CD14-positive monocyte (primary cell): Measurements from ENCODE around the gene SGSH. TPM values are rescaled to one million over a fixed set of nuclear protein-coding genes. Genes with fewer than 3 reads are reported as not detected.

Experiments
- DNase-seq, 3 donors: peaks; one replicate each; pipeline ENCODE4 v3.0.0-alpha.2; 2011 to 2022
- H2AFZ ChIP-seq: 2 replicates; pipeline ENCODE4 v1.6.0; 2012; ENCODE audit warnings: mild to moderate bottlenecking, low read depth, low read length, inconsistent platforms; ENCODE audit not compliant: insufficient read depth, poor library complexity, severe bottlenecking
- H3K27ac ChIP-seq, 2 donors: 1 replicate in 1 of 2; 2 replicates in 1 of 2; pipeline ENCODE4 v1.5.1; 2012 to 2013; ENCODE audit warnings: low read length in 2 of 2, control low read depth in 1 of 2, inconsistent platforms in 1 of 2, low read depth in 1 of 2, mild to moderate bottlenecking in 1 of 2
- H3K27me3 ChIP-seq, 2 donors: one replicate each; pipeline versions ENCODE4 v1.6.0 to v1.6.1; 2011 to 2013; ENCODE audit warnings: low read length in 2 of 2; ENCODE audit not compliant: control insufficient read depth in 2 of 2, insufficient read depth in 2 of 2
- H3K36me3 ChIP-seq, 2 donors: replicated peaks in 1 of 2; 1 replicate in 1 of 2; 2 replicates in 1 of 2; pipeline versions ENCODE4 v1.5.1 to v1.6.1; 2012 to 2013; ENCODE audit warnings: low read length in 2 of 2, control low read depth in 1 of 2, inconsistent platforms in 1 of 2, mild to moderate bottlenecking in 1 of 2; ENCODE audit not compliant: insufficient read depth in 2 of 2, control insufficient read depth in 1 of 2
- H3K4me1 ChIP-seq, 2 donors: 1 replicate in 1 of 2; 2 replicates in 1 of 2; pipeline versions ENCODE4 v1.5.1 to v1.6.1; 2012 to 2013; ENCODE audit warnings: low read length in 2 of 2, control low read depth in 1 of 2, inconsistent platforms in 1 of 2, mild to moderate bottlenecking in 1 of 2, moderate library complexity in 1 of 2; ENCODE audit not compliant: insufficient read depth in 2 of 2, control insufficient read depth in 1 of 2
- H3K4me2 ChIP-seq: replicated peaks from 2 replicates; pipeline ENCODE3; 2012; ENCODE audit warnings: low read length, moderate library complexity, mild to moderate bottlenecking; ENCODE audit not compliant: poor library complexity, severe bottlenecking; ENCODE audit errors: extremely low read depth
- H3K4me3 ChIP-seq, 3 experiments: fragments of 200-600 bp in 1 of 3; sonication (generic) in 1 of 3; replicated peaks in 1 of 3; 1 replicate in 2 of 3; 2 replicates in 1 of 3; pipeline ENCODE4 v1.5.1; 2011 to 2013; ENCODE audit warnings: low read length in 3 of 3, mild to moderate bottlenecking in 3 of 3, control low read depth in 2 of 3, low read depth in 2 of 3, inconsistent platforms in 1 of 3, moderate library complexity in 1 of 3
- H3K79me2 ChIP-seq: 2 replicates; pipeline ENCODE4 v1.6.0; 2012; ENCODE audit warnings: mild to moderate bottlenecking, control low read depth, inconsistent platforms, low read length, moderate library complexity; ENCODE audit not compliant: insufficient read depth
- H3K9ac ChIP-seq: 2 replicates; pipeline ENCODE4 v1.6.0; 2017; ENCODE audit warnings: low read length, mild to moderate bottlenecking; ENCODE audit not compliant: insufficient read depth, poor library complexity, severe bottlenecking
- H3K9me3 ChIP-seq, 2 donors: replicated peaks in 1 of 2; 1 replicate in 1 of 2; 2 replicates in 1 of 2; pipeline versions ENCODE4 v1.5.1 to v1.6.1; 2012 to 2013; ENCODE audit warnings: low read length in 2 of 2, control low read depth in 1 of 2; ENCODE audit not compliant: control insufficient read depth in 1 of 2, insufficient read depth in 1 of 2
- H4K20me1 ChIP-seq: 2 replicates; pipeline ENCODE4 v1.6.0; 2012; ENCODE audit warnings: mild to moderate bottlenecking, low read length, control low read depth, moderate library complexity; ENCODE audit not compliant: insufficient read depth
- H3K27ac Mint-ChIP-seq, 7 donors: one replicate each; pipeline ENCODE4 v1.8.0; 2020; ENCODE audit warnings: mild to moderate bottlenecking in 7 of 7, mixed read lengths in 7 of 7, moderate library complexity in 6 of 7, inconsistent platforms in 2 of 7
- H3K27me3 Mint-ChIP-seq, 3 donors: one replicate each; pipeline ENCODE4 v1.8.0; 2021 to 2022; ENCODE audit warnings: low read depth in 3 of 3, mild to moderate bottlenecking in 3 of 3, mixed read lengths in 3 of 3, moderate library complexity in 3 of 3, inconsistent platforms in 1 of 3
- H3K36me3 Mint-ChIP-seq, 2 donors: one replicate each; pipeline ENCODE4 v1.8.0; 2020; ENCODE audit warnings: mixed read lengths in 2 of 2, inconsistent platforms in 1 of 2, mild to moderate bottlenecking in 1 of 2
- H3K4me1 Mint-ChIP-seq: one replicate; pipeline ENCODE4 v1.8.0; 2020; ENCODE audit warnings: mild to moderate bottlenecking, mixed read lengths
- H3K4me3 Mint-ChIP-seq, 2 donors: one replicate each; pipeline ENCODE4 v1.8.0; 2020; ENCODE audit warnings: mild to moderate bottlenecking in 2 of 2, mixed read lengths in 2 of 2, moderate library complexity in 1 of 2
- H3K9me3 Mint-ChIP-seq, 7 donors: one replicate each; pipeline ENCODE4 v1.8.0; 2020 to 2022; ENCODE audit warnings: mixed read lengths in 7 of 7, mild to moderate bottlenecking in 6 of 7, moderate library complexity in 6 of 7, inconsistent platforms in 2 of 7
- WGBS: methylation state at CpG from one replicate; pipeline ENCODE4 v1.1.5; 2013; ENCODE audit warnings: missing lambda C conversion rate; ENCODE audit not compliant: insufficient coverage; 5-methylcytosine and 5-hydroxymethylcytosine counted together
- intact Hi-C, 2 donors: fragments of 100-400 bp; cut with micrococcal nuclease; formaldehyde crosslinking; loops; one replicate each; pipeline versions ENCODE4 v1.15.0 to v1.15.1; 2023
- polyA plus RNA-seq, 3 donors: library from polyadenylated mRNA; depleted of rRNA in 1 of 3; unstranded in 2 of 3; stranded (reverse) in 1 of 3; fragments of 300-500 nt in 2 of 3; fragments of >200 nt in 1 of 3; fragmentation: Illumina TruSeq in 2 of 3; gene quantifications; 1 replicate in 2 of 3; 2 replicates in 1 of 3; pipeline ENCODE4 v1.2.3, GENCODE V29; 2012 to 2021
- TF ChIP-seq, protein P1 (sequence below): fragments of 200-600 bp; IDR thresholded peaks from one replicate; pipeline ENCODE4 v1.8.0; 2022; ENCODE audit warnings: antibody characterized with exemption, mild to moderate bottlenecking

The SGSH gene
- polyA plus RNA-seq, 3 donors, result 21.1 to 193 (median 31.3) TPM

DNA sequence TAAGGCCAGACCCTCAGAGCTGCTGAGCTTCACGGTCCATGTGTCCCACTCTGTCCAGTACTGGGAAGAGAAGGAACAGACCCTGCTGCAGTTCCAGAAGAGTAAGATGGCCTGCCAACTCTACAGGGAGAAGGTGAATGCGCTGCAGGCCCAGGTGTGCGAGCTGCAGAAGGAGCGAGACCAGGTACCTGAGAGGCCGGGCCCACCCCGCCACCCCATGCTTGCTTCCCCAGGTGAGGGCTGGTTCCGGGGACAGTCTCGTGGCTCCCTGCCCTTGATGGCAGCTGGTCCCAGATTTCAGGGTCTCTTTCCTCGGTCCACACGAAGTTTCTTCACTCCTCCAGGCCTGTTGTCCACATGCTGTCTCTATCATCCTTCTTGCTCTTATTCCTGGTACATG is 29.4 kb downstream of the SGSH start:
- intact Hi-C loops, result loop anchor here in 1 of 2 donors (5.0 to 10.0 kb wide), 2 partner anchors 62 to 174 kb away; no protein-coding TSS in a partner anchor
- Histone ChIP-seq H2AFZ (no peak overlapping the region), H3K4me3 (no peak overlapping the region), H3K9ac (no peak overlapping the region), H3K36me3 (no peaks in the 10 kb centered on the region), H3K4me1 (no peaks in the 10 kb centered on the region), H3K9me3 (no peaks in the 10 kb centered on the region), H3K27ac (no peak overlapping the region), H4K20me1 (no peaks in the 10 kb centered on the region), H3K4me2 (no peak overlapping the region), H3K79me2 (no peaks in the 10 kb centered on the region), H3K27me3 (no peaks in the 10 kb centered on the region)
- Mint-ChIP-seq H3K27ac (peak overlapping the region in 1 of 7 donors; percentile 2), H3K9me3 (peaks cover 0 to 4% (median 0%) of the 10 kb centered on the region in 7 donors), H3K27me3 (peaks cover 11 to 28% (median 26%) of the 10 kb centered on the region in 3 donors), H3K4me1 (peaks cover 2% of the 10 kb centered on the region), H3K4me3 (no peak overlapping the region), H3K36me3 (no peaks in the 10 kb centered on the region)
- 98% methylated on average over 10 of the region's 10 CpGs for whole genome bisulfite sequencing
- no peak for DNase-seq
- TF ChIP-seq, protein P1, sequence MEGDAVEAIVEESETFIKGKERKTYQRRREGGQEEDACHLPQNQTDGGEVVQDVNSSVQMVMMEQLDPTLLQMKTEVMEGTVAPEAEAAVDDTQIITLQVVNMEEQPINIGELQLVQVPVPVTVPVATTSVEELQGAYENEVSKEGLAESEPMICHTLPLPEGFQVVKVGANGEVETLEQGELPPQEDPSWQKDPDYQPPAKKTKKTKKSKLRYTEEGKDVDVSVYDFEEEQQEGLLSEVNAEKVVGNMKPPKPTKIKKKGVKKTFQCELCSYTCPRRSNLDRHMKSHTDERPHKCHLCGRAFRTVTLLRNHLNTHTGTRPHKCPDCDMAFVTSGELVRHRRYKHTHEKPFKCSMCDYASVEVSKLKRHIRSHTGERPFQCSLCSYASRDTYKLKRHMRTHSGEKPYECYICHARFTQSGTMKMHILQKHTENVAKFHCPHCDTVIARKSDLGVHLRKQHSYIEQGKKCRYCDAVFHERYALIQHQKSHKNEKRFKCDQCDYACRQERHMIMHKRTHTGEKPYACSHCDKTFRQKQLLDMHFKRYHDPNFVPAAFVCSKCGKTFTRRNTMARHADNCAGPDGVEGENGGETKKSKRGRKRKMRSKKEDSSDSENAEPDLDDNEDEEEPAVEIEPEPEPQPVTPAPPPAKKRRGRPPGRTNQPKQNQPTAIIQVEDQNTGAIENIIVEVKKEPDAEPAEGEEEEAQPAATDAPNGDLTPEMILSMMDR, result no peak

DNA sequence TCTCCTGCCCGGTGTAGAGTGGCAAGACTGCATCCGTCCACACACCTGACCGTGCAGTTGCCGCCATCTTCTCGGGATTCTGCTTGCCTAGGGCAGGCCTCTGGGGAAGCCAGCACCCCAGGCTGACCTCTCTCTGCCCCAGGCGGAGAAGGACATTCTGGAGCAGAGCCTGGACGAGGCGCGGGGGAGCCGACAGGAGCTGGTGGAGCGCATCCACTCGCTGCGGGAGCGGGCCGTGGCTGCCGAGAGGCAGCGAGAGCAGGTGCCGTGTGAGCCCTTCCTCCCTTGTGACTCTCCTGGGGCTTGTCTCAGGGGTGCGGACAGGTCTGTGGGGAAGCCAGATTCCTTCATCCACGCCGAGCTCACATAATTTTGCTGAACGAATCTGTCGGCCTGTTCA is 30.5 kb downstream of the SGSH start:
- Histone ChIP-seq H4K20me1 (no peaks in the 10 kb centered on the region), H3K79me2 (no peaks in the 10 kb centered on the region), H3K27me3 (no peaks in the 10 kb centered on the region), H3K9ac (no peak overlapping the region), H3K4me1 (no peaks in the 10 kb centered on the region), H2AFZ (no peak overlapping the region), H3K27ac (no peak overlapping the region), H3K9me3 (no peaks in the 10 kb centered on the region), H3K4me3 (no peak overlapping the region), H3K4me2 (no peak overlapping the region), H3K36me3 (no peaks in the 10 kb centered on the region)
- WGBS, result 94% methylated on average over 23 of the region's 23 CpGs
- Mint-ChIP-seq H3K9me3 (peaks cover 0 to 4% (median 0%) of the 10 kb centered on the region in 7 donors), H3K36me3 (no peaks in the 10 kb centered on the region), H3K4me3 (no peak overlapping the region), H3K27ac (peak overlapping the region in 2 of 7 donors; percentile 19 to 60), H3K4me1 (peaks cover 2% of the 10 kb centered on the region), H3K27me3 (peaks cover 11 to 28% (median 24%) of the 10 kb centered on the region in 3 donors)
- TF ChIP-seq, protein P1, result no peak
- no peak for DNase-seq
- intact Hi-C loops, result loop anchor here in 1 of 2 donors (5.0 to 10.0 kb wide), 2 partner anchors 63 to 175 kb away; no protein-coding TSS in a partner anchor
